ENCODE measurements around the gene NUDT3.
"Not testable (repeated sequence)": the region's sequence is repeated elsewhere in the genome, so short reads cannot be mapped to it uniquely, and the experiment has no call there.

- TF ChIP-seq CTCF (conservative IDR thresholded peaks at IDR 0.05; ENCODE audit: low read depth in 2 of 2); EZH2 (IDR thresholded peaks at IDR 0.05; ENCODE audit: low read depth, unreplicated experiment); EZH2phosphoT487 (IDR thresholded peaks at IDR 0.05; ENCODE audit: unreplicated experiment); POLR2AphosphoS5 (IDR thresholded peaks at IDR 0.05; ENCODE audit: low read depth); CREB1 (CRISPR knock-in tag; IDR thresholded peaks at IDR 0.05; ENCODE audit: low read depth); STAT1 (IDR thresholded peaks at IDR 0.05; ENCODE audit: unreplicated experiment); REST (IDR thresholded peaks at IDR 0.05; ENCODE audit: unreplicated experiment); ETS1 (IDR thresholded peaks at IDR 0.05); JUNB (IDR thresholded peaks at IDR 0.05; ENCODE audit: unreplicated experiment): not testable (repeated sequence)
Measured at GRCh38 chr6:34252395-34252794, 140.1 kb downstream of the NUDT3 start.
